Measurements from ENCODE around the gene EFNA2. TPM values are rescaled to one million over a fixed set of nuclear protein-coding genes. Genes with fewer than 3 reads are reported as not detected.

Gene EFNA2
- total RNA-seq, 4 donors from 2014 or later, result not detected

DNA sequence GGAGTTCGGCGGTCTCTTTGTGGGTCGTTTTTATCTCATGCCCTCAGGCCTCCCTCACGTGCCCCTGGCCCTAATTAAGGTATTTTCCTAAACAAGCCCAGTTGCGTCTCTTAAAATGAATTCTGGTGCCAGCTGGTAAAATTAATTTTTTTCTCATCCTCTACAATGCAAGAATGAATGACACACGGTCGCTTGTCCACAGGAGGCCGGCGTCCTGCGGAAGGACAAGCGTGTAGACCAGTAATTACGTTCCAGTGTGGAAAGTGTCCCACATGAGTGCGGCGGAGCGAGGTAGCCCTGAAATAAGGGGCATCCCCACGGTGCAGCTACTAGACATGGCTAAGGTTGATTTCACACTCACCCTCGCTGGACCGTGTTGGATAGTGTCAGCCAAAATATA is 63.5 kb downstream of the EFNA2 start:
- intact Hi-C loops (cut with DNase I; ENCODE audit: low total_unique reads), result no loop called here
- no peak for ATAC-seq
- H3K4me1 ChIP-seq, result peaks cover 0 to 6% of the 10 kb centered on the region in 2 donors

DNA sequence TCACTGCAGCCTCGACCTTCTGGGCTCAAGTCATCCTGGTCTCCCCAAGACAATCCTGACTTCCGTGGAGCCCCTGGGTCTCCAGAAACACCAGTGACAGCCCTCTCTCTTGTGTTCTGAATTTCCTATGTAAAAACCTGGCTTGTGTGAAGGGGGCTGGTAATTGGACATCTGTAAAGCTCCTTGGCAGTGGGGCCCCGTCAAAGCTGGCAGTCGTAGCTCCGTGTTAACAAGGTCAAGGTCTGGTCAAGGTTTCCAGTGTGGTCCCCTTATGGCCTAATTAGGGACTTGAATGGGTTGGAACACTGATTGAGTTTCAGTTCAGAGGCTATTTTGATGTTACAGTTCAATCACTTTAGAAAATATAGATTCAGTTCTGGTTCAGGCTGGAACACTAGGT is 65.2 kb downstream of the EFNA2 start:
- no peak for DNase-seq
- H3K27me3 ChIP-seq, result no peaks in the 10 kb centered on the region
- no peak overlapping the region for H3K4me3 ChIP-seq
- ATAC-seq, result no peak
- intact Hi-C loops (cut with DNase I; ENCODE audit: low total_unique reads), result loop anchor here (5.0 kb wide), 1 partner anchor 51 kb away; the partner anchor contains the start of gene GAMT
- in situ Hi-C loops (cut with MboI; ENCODE audit: low sequenced_read_pairs in 4 of 4), result no loop called here
- no peak overlapping the region for H3K27ac ChIP-seq
- no peaks in the 10 kb centered on the region for H3K9me3 ChIP-seq
- H3K4me1 ChIP-seq, result peaks cover 4 to 12% of the 10 kb centered on the region in 2 donors
- no peaks in the 10 kb centered on the region for H3K36me3 ChIP-seq
- TF ChIP-seq POLR2A (IDR thresholded peaks at IDR 0.05), result no peak
- TF ChIP-seq, protein P1, sequence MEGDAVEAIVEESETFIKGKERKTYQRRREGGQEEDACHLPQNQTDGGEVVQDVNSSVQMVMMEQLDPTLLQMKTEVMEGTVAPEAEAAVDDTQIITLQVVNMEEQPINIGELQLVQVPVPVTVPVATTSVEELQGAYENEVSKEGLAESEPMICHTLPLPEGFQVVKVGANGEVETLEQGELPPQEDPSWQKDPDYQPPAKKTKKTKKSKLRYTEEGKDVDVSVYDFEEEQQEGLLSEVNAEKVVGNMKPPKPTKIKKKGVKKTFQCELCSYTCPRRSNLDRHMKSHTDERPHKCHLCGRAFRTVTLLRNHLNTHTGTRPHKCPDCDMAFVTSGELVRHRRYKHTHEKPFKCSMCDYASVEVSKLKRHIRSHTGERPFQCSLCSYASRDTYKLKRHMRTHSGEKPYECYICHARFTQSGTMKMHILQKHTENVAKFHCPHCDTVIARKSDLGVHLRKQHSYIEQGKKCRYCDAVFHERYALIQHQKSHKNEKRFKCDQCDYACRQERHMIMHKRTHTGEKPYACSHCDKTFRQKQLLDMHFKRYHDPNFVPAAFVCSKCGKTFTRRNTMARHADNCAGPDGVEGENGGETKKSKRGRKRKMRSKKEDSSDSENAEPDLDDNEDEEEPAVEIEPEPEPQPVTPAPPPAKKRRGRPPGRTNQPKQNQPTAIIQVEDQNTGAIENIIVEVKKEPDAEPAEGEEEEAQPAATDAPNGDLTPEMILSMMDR (IDR thresholded peaks at IDR 0.05 in 4 of 5, conservative IDR thresholded peaks at IDR 0.05 in 1 of 5), result no peak

More for the DNA sequence above, 63.5 kb downstream of the EFNA2 start:
- Histone ChIP-seq H3K4me3 (no peak overlapping the region), H3K27ac (no peak overlapping the region), H3K36me3 (no peaks in the 10 kb centered on the region), H3K9me3 (no peaks in the 10 kb centered on the region), H3K27me3 (no peaks in the 10 kb centered on the region)
- in situ Hi-C loops (cut with MboI; ENCODE audit: low sequenced_read_pairs in 4 of 4), result no loop called here
- no peak for TF ChIP-seq POLR2A (IDR thresholded peaks at IDR 0.05)
- TF ChIP-seq, protein P1 (IDR thresholded peaks at IDR 0.05 in 4 of 5, conservative IDR thresholded peaks at IDR 0.05 in 1 of 5), result no peak
- DNase-seq, result no peak

Other genes starting within 250 kb of the EFNA2 start
- 10 to 100 TPM in 3 of 4 donors, 1 to 10 TPM in 1; 6.0 to 20.0 (median 15.0) TPM for gene ABCA7, start 245.8 kb upstream of the EFNA2 start, total RNA-seq
- gene ARHGAP45, start 218.7 kb upstream of the EFNA2 start, total RNA-seq, result 1 to 10 TPM in 3 of 4 donors, under 1 TPM in 1; 0.83 to 7.6 (median 3.4) TPM
- 100 to 1,000 TPM; 118 to 263 (median 228) TPM for gene POLR2E, start 190.5 kb upstream of the EFNA2 start, total RNA-seq
- gene GPX4, start 181.9 kb upstream of the EFNA2 start, total RNA-seq, result 100 to 1,000 TPM; 616 to 907 (median 819) TPM
- 10 to 100 TPM; 22.2 to 49.8 (median 30.9) TPM for gene SBNO2, start 111.6 kb upstream of the EFNA2 start, total RNA-seq
- gene STK11, start 80.1 kb upstream of the EFNA2 start, total RNA-seq, result 100 to 1,000 TPM in 3 of 4 donors, 10 to 100 TPM in 1; 91.5 to 194 (median 149) TPM
- gene CBARP, start 47.9 kb upstream of the EFNA2 start, total RNA-seq, result 1 to 10 TPM in 1 of 4 donors, under 1 TPM in 3; 0.10 to 1.3 (median 0.53) TPM
- 100 to 1,000 TPM; 189 to 442 (median 273) TPM for gene ATP5F1D, start 44.1 kb upstream of the EFNA2 start, total RNA-seq
- 100 to 1,000 TPM in 2 of 4 donors, 10 to 100 TPM in 2; 34.9 to 117 (median 86.3) TPM for gene MIDN, start 37.3 kb upstream of the EFNA2 start, total RNA-seq
- 100 to 1,000 TPM; 274 to 578 (median 418) TPM for gene CIRBP, start 16.5 kb upstream of the EFNA2 start, total RNA-seq
- 10 to 100 TPM; 18.7 to 36.7 (median 28.7) TPM for gene FAM174C, start 10.3 kb upstream of the EFNA2 start, total RNA-seq
- gene NDUFS7, start 98.0 kb downstream of the EFNA2 start, total RNA-seq, result 100 to 1,000 TPM; 259 to 497 (median 377) TPM
- 100 to 1,000 TPM; 269 to 421 (median 373) TPM for gene GAMT, start 115.7 kb downstream of the EFNA2 start, total RNA-seq
- gene DAZAP1, start 121.7 kb downstream of the EFNA2 start, total RNA-seq, result 10 to 100 TPM; 53.7 to 74.1 (median 63.4) TPM
- gene RPS15, start 152.5 kb downstream of the EFNA2 start, total RNA-seq, result 1,000 to 10,000 TPM; 2,323 to 3,835 (median 2,607) TPM
- under 1 TPM in 1 of 4 donors, not detected in 3; 0.04 TPM for gene APC2, start 164.2 kb downstream of the EFNA2 start, total RNA-seq
- 10 to 100 TPM; 18.7 to 25.7 (median 19.9) TPM for gene C19orf25, start 193.3 kb downstream of the EFNA2 start, total RNA-seq
- gene PCSK4, start 204.5 kb downstream of the EFNA2 start, total RNA-seq, result under 1 TPM; 0.12 to 0.60 (median 0.37) TPM
- gene REEP6, start 205.3 kb downstream of the EFNA2 start, total RNA-seq, result 1 to 10 TPM; 1.1 to 2.3 (median 1.5) TPM
- 1 to 10 TPM in 3 of 4 donors, under 1 TPM in 1; 0.41 to 6.5 (median 3.0) TPM for gene ADAMTSL5, start 227.1 kb downstream of the EFNA2 start, total RNA-seq
- not detected for gene PLK5, start 238.2 kb downstream of the EFNA2 start, total RNA-seq

Measured in gastrocnemius medialis (tissue), 4 donors.